Fibroblast of lung (primary cell): Measurements from ENCODE around the gene TMEM217.

Experiments
- CTCF ChIP-seq, 2 donors: IDR thresholded peaks in 1 of 2; conservative IDR thresholded peaks in 1 of 2; 1 replicate in 1 of 2; 2 replicates in 1 of 2; pipeline ENCODE4 v1.5.1; 2011 to 2012; ENCODE audit warnings: low read length in 2 of 2, control low read depth in 1 of 2, inconsistent platforms in 1 of 2, low read depth in 1 of 2, mild to moderate bottlenecking in 1 of 2
- EZH2 ChIP-seq: IDR thresholded peaks from 2 replicates; pipeline ENCODE4 v1.5.1; 2012; ENCODE audit warnings: low read length, control low read depth, mild to moderate bottlenecking; ENCODE audit errors: missing control alignments

DNA sequence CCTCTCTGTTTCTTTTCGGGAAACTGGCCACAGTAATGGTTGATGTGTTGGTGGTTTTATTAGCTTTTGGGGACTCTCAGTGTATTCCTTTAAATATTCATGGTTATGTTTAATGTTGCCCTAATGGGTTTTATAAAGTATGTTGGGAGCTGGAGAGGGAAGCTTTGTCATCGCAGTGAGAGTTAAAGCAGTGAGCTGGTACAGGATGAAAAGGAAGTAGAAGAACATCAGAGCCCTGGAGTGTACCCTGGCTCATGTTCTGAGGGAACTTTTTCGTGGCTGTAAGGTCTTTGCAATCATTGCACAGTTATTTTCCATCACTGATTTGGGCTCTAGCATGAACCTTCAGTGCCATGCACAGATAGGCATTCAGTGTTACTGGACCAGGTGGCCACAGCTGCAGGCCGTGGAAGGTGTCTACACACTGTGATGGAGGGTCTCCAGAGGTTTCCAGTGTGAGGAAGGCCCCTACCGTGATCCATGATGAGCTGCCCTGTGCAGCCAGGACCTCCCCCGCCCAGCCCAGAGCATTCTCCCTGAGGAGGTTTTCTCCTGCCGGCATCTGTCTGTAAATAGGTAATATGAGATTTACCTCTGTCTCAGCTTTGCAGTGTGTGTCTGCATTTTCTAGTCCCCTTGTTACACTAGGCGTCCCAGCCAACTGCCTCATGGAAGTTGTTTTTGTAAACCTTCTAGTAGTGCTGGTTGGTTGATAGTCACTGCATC, 22.4 kb upstream of the TMEM217 start:
- TF ChIP-seq CTCF (conservative IDR thresholded peaks at IDR 0.05 in 1 of 2, IDR thresholded peaks at IDR 0.05 in 1 of 2; ENCODE audit: low read depth in 1 of 2, low read length in 2 of 2): no peak
- TF ChIP-seq EZH2: no peak
